ENCODE results near the gene NUDT17.

The NUDT17 gene

GRCh38 chr1:145837656-145838055 is 7.8 kb upstream of the NUDT17 start:
- DNase-seq (ENCODE audit: low read depth), result no peak
- TF ChIP-seq, protein P1, sequence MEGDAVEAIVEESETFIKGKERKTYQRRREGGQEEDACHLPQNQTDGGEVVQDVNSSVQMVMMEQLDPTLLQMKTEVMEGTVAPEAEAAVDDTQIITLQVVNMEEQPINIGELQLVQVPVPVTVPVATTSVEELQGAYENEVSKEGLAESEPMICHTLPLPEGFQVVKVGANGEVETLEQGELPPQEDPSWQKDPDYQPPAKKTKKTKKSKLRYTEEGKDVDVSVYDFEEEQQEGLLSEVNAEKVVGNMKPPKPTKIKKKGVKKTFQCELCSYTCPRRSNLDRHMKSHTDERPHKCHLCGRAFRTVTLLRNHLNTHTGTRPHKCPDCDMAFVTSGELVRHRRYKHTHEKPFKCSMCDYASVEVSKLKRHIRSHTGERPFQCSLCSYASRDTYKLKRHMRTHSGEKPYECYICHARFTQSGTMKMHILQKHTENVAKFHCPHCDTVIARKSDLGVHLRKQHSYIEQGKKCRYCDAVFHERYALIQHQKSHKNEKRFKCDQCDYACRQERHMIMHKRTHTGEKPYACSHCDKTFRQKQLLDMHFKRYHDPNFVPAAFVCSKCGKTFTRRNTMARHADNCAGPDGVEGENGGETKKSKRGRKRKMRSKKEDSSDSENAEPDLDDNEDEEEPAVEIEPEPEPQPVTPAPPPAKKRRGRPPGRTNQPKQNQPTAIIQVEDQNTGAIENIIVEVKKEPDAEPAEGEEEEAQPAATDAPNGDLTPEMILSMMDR (conservative IDR thresholded peaks at IDR 0.05; ENCODE audit: low read depth, low read length), result no peak

GRCh38 chr1:145843031-145843430 is 2.4 kb upstream of the NUDT17 start:
- H3K4me3 ChIP-seq (ENCODE audit: low read length), result no peak overlapping the region
- TF ChIP-seq, protein P1 (conservative IDR thresholded peaks at IDR 0.05; ENCODE audit: low read depth, low read length), result no peak
- no peak for DNase-seq (ENCODE audit: low read depth)

More at GRCh38 chr1:145837656-145838055, 7.8 kb upstream of the NUDT17 start:
- no peak overlapping the region for H3K4me3 ChIP-seq (ENCODE audit: low read length)

GRCh38 chr1:145845144-145845513 is 301 bp upstream of the NUDT17 start:
- H3K4me3 ChIP-seq (ENCODE audit: low read length), result peak overlapping the region; percentile 64
- no peak for DNase-seq (ENCODE audit: low read depth)
- TF ChIP-seq, protein P1 (conservative IDR thresholded peaks at IDR 0.05; ENCODE audit: low read depth, low read length), result no peak

DNA sequence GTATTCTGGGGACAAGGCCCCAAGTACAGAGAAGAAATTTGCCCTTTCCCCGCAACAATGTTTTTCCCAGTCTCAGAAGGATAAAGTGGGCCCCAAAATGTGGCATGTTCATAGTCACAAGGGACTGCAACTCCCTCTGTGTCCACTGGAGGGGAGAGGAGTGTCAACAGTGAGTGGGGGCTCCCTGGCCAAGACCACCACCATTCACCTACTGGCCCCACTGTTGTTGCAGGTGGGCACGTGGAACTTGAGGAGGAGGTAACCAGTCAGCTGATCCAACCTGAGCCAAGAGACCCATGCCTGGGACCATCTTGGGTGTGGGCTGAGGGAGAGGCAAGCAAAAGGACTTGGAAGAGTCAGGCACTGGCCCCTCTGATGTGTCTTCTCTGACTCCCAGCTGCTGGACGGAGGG is 777 bp downstream of the NUDT17 start:
- peak overlapping the region; percentile 64 for H3K4me3 ChIP-seq (ENCODE audit: low read length)
- DNase-seq (ENCODE audit: low read depth), result no peak
- TF ChIP-seq, protein P1 (conservative IDR thresholded peaks at IDR 0.05; ENCODE audit: low read depth, low read length), result peak; percentile 69

DNA sequence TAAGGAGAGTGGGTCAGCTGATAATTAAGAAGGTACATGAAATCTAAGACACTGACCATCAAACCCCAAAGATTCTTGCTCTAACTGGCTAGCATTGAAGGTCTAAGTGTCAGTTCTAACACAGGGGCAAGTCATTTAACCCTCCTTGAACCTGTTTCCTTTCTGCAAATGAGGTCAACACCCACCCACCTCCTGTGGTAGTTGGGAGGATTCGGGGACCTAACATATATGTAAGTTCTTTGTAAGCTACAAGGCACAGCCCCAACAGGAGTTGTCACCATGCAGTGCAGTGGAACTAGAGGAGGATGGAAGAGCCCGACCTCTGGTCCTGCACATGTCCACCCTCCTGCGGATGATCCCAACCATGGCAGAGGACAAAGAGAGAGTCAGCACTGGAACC is 2.4 kb downstream of the NUDT17 start:
- TF ChIP-seq, protein P1 (conservative IDR thresholded peaks at IDR 0.05; ENCODE audit: low read depth, low read length), result no peak
- no peak overlapping the region for H3K4me3 ChIP-seq (ENCODE audit: low read length)
- DNase-seq (ENCODE audit: low read depth), result no peak

DNA sequence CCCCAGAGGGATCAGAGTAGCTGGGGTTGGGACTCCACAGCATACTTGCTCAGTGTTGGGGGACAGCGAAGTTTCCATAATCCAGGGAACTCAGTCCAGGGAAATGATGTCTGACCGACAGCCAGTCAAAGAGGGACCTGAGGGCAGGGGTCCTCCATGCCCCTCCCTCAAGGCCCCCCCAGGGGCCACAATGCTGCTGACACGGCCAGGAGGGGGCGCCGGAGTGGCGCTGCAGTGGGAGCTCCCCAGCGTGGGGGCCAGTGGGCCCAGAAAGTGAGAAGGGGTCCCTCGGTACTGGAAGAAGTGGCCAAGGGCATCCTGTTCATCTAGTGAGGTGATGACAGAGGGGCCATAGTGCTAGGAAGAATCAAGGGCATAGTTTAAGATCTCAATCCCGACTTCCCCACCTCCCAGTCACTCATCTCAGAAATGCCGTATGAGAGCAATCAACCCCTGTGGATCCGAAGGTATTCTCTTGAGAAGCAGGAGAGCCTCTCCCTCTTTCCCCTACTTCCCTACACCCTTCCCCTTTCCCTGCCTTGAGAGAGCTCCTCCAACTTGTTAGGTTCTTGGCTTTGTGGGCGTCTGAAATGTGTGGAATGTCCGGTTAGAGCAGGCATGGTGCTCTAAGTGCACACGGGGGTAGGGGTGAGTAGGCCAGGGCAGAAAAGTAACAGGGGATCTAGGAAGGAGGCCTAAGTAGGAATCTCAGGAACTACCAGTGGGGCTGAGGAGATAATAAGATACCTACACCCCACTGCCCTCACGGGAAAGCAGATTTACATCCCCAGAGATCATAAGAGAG is 4.1 kb downstream of the NUDT17 start:
- DNase-seq (ENCODE audit: low read depth), result peak; percentile 63
- H3K4me3 ChIP-seq (ENCODE audit: low read length), result no peak overlapping the region
- TF ChIP-seq, protein P1 (conservative IDR thresholded peaks at IDR 0.05; ENCODE audit: low read depth, low read length), result peak; percentile 51

- TF ChIP-seq, protein P1 (conservative IDR thresholded peaks at IDR 0.05; ENCODE audit: low read depth, low read length), result peak; percentile 29
- no peak for DNase-seq (ENCODE audit: low read depth)
- no peak overlapping the region for H3K4me3 ChIP-seq (ENCODE audit: low read length)
Measured at GRCh38 chr1:145855426-145855948, 10.1 kb downstream of the NUDT17 start.
